Right lung (tissue), 5 donors: ENCODE measurements around the gene NUP43. TPM values are rescaled to one million over a fixed set of nuclear protein-coding genes. Genes with fewer than 3 reads are reported as not detected.
"Not testable (repeated sequence)": the region's sequence is repeated elsewhere in the genome, so short reads cannot be mapped to it uniquely, and the experiment has no call there.

Source experiments
- DNase-seq, 2 donors: peaks; one replicate each; pipeline ENCODE4 v3.0.0-alpha.2; 2013
- polyA plus RNA-seq, 5 donors: library from polyadenylated mRNA; unstranded; fragments of 120-200 nt; gene quantifications; one replicate each; pipeline versions ENCODE4 v1.2.1 to v1.2.3, GENCODE V29; 2013; ENCODE audit warnings: inconsistent platforms in 1 of 5, low replicate concordance in 1 of 5; ENCODE audit not compliant: insufficient read length in 5 of 5, insufficient read depth in 1 of 5

Gene NUP43
- polyA plus RNA-seq, 5 donors = 32.1 to 51.4 (median 42.8) TPM

- DNase-seq = peak in 1 of 2 donors; percentile 32
Observed at GRCh38 chr6:149750136-149750609, 3.8 kb upstream of the NUP43 start.

GRCh38 chr6:149749594-149750135 is 3.3 kb upstream of the NUP43 start, which contains the start of gene PCMT1:
TSS of gene PCMT1 (plus strand) at chr6:149749741. CDS start at chr6:149749902, 161 bp downstream.
- peak; percentile 87 to 90 for DNase-seq

- not testable (repeated sequence) for DNase-seq
Observed at GRCh38 chr6:149749082-149749593, 2.8 kb upstream of the NUP43 start.

- DNase-seq = not testable (repeated sequence)
Observed at GRCh38 chr6:149745252-149745651, 1.1 kb downstream of the NUP43 start.

- no peak for DNase-seq
Observed at GRCh38 chr6:149734915-149735314, 11.4 kb downstream of the NUP43 start.

- DNase-seq = no peak
Observed at GRCh38 chr6:149733089-149733720, 13.1 kb downstream of the NUP43 start.

GRCh38 chr6:149729824-149730223 is 16.5 kb downstream of the NUP43 start:
- no peak for DNase-seq

- DNase-seq = no peak
Observed at GRCh38 chr6:149728499-149729234, 17.7 kb downstream of the NUP43 start.

- DNase-seq = no peak
Observed at GRCh38 chr6:149727793-149728498, 18.4 kb downstream of the NUP43 start.

GRCh38 chr6:149725785-149726184 is 20.5 kb downstream of the NUP43 start:
- DNase-seq = no peak

- DNase-seq = no peak
Observed at GRCh38 chr6:149723771-149724417, 22.4 kb downstream of the NUP43 start.

DNA sequence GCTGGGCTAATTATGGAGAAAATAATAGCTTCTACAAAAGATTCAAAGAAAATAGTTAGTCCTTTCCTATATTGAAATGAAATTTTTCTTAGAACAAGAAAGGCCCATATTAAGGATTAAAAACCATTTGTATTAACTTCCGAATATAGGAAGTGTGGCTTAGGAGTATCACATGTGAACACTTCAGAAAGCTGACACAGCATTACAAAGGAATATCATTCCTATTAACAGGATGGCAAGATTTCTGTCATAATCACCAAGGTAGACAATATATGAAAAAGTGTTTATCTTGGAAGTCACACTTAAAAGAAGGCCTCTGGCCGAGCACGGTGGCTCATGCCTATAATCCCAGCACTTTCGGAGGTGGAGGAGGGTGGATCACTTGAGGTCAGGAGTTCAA is 23.1 kb downstream of the NUP43 start:
- DNase-seq = no peak

GRCh38 chr6:149719531-149719930 is 26.8 kb downstream of the NUP43 start:
- no peak for DNase-seq

DNA sequence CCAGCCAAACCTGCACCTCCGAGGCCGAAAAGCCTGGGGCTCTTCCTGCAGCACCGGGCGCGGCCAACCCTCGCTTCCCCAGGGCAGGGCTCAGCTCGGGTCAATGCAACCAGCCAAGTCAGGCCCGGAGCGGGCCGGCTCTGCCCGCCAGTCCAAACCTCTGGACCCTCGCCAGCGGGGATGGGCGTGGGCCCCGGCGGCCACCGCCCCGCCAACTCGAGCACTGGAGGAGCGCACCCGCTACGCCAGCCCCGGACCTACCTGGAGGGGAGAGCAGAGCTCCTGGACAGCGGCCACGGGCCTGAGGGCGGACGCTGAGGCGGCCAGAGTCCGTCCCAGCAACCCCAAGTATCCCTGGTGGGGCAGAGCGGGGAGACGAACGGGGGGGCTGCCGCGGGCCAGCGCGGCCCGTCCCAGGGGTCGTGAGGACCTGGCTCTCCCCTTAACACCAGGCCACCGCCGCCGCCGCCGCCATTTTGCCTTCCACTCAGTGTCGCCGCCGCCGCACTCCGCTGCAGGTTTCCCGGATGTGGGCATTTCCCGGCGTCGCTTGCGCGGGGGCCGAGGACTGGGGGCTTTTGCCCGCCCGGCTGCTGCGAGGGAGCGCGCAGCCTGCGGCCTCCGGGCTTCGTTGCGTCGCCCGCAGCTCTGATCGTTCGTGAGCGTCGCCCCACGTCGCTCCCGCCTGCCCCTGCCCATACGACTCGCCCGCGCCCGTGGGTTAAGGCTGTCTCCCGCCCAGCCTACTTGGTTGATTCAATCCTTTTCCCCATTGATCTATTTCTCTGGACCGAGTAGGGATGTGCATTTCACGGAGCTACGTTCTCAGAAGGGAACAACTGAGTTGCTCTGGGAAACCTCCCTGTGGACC is 28.5 kb downstream of the NUP43 start, which contains the start of gene LATS1:
LATS1 (minus strand) TSS at position 514 of the 871 bp plus-strand sequence. CDS start 15,975 bp downstream, outside the sequence.
- peak; percentile 84 to 86 for DNase-seq

- DNase-seq = no peak
Observed at GRCh38 chr6:149717255-149717587, 29.1 kb downstream of the NUP43 start.

DNA sequence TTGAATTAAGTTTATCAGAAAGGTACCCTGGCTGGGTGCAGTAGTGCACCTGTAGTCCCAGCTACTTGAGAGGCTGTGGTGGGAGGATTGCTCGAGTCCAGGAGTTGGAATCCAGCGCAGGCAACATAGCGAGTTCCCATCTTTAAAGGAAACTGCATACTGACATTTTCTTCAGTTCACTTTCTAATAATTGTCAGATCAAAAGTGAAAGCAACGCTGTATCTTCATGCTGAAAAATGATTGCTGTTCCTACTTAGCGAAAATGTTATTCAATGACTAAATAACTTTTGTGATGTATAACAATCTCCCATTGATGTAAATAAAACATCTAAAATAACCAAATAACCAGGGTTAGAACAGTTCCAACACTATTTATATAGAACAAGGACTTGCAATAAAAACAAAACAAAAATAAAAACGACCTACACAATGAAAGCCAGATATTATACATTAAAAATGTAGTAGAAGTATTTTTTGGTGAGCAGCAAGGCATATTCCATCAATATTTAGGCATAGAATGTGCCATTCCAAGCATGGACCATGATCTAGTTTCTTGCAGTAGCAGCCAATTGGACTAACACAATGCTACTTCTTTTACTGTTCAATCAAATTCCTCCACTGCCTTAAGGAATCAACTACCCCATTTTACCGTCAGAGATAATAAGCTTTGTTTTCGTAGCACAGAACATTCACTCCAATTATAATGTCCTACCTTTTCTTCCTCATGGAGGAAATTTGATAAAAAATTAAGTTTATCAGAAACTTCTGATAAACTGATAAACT is 30.0 kb downstream of the NUP43 start:
- no peak for DNase-seq

DNA sequence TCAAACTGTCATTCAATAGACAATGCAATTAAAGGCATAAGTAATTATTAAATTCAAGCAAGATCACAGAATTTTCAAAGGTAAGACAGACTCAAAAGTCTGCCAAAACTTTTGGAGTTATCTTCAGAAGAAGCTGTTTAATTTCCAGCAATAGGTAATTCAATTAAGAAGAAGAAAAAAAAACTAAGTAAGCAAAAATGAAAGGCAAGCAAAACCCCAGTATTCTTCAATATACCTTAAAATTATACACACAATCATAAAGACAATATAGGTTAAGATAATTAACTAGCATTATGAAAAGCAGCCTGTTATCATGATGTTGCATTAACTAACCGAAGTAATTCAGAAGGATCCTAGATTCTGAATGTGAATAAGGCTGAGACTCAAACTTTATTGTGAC is 31.9 kb downstream of the NUP43 start:
- no peak for DNase-seq

DNA sequence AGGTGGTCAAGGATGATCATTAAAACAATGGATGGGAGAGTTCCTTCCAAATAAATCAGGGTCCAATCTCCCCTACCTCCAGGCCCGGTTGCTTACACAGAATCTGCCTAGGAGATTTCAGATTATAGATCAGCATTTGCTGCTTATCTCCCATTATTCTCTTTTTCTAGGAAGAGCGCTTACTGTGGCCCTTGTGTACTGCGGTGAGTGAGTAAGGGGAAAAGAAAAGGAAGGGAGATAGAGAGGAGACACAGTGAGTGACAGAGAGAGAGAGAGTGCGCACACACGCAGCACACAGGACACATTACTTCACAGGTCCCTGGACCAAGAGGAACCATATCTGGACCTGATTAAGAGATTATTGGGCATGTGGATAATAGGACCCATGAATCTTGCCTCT is 34.6 kb downstream of the NUP43 start:
- DNase-seq = no peak

- DNase-seq = no peak
Observed at GRCh38 chr6:149701714-149702113, 44.6 kb downstream of the NUP43 start.

- DNase-seq = no peak
Observed at GRCh38 chr6:149699150-149699549, 47.2 kb downstream of the NUP43 start.
